Activated naive CD8-positive, alpha-beta T cell treated with anti-CD3 and anti-CD28 coated beads, Interleukin-2, amount 50 U/mL, for 24 hours (primary cell): ENCODE results near the gene ZNF2.
A peak's percentile ranks its signal among the peaks of the same experiment; 100 is the strongest.
"Not testable (repeated sequence)": the region's sequence is repeated elsewhere in the genome, so short reads cannot be mapped to it uniquely, and the experiment has no call there.

Experiments used
- ATAC-seq: fragments of 150-1000 bp; cut with Tn5 transposase; one replicate; pipeline ENCODE4 v1.10.0; 2021
- DNase-seq: peaks from one replicate; pipeline ENCODE4 v3.0.0; 2021
- H3K27ac Mint-ChIP-seq: one replicate; pipeline ENCODE4 v1.8.0; 2021; ENCODE audit warnings: mild to moderate bottlenecking, mixed read lengths
- H3K27me3 Mint-ChIP-seq: one replicate; pipeline ENCODE4 v1.8.0; 2021; ENCODE audit warnings: mixed read lengths
- H3K36me3 Mint-ChIP-seq: one replicate; pipeline ENCODE4 v1.8.0; 2021; ENCODE audit warnings: low read depth, mixed read lengths
- H3K4me1 Mint-ChIP-seq: one replicate; pipeline ENCODE4 v1.8.0; 2021; ENCODE audit warnings: mixed read lengths
- H3K4me3 Mint-ChIP-seq: one replicate; pipeline ENCODE4 v1.8.0; 2021; ENCODE audit warnings: mild to moderate bottlenecking, moderate library complexity, mixed read lengths
- H3K9me3 Mint-ChIP-seq: one replicate; pipeline ENCODE4 v1.8.0; 2021; ENCODE audit warnings: mixed read lengths

The ZNF2 gene

GRCh38 chr2:95174031-95174542, 8.5 kb downstream of the ZNF2 start:
- Mint-ChIP-seq H3K27me3 (no peaks in the 10 kb centered on the region), H3K4me1 (peaks cover 3% of the 10 kb centered on the region), H3K9me3 (peaks cover 10% of the 10 kb centered on the region), H3K4me3 (no peak overlapping the region), H3K36me3 (peaks cover 36% of the 10 kb centered on the region), H3K27ac (no peak overlapping the region)
- no peak for ATAC-seq
- no peak for DNase-seq

DNA sequence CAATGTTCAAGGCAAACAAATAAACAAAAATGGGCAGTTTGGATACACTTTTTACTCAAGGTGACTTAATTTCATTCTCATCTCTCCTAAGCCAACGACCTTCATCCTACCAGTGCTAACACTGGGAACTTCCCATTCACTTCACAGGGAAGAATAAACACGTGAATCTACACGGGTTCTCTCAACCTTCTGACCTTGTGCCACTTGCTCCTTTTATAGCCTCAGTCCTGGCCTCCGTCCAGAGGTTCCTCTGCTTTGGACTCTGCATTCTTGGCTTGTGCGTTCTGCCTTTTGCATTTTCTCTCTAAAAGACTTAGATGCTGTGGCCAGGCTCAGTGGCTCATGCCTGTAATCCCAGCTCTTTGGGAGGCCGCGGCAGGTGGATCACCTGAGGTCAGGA, 13.8 kb downstream of the ZNF2 start:
- Mint-ChIP-seq H3K4me3 (no peak overlapping the region), H3K9me3 (peaks cover 33% of the 10 kb centered on the region), H3K36me3 (peaks cover 73% of the 10 kb centered on the region), H3K27ac (no peak overlapping the region), H3K27me3 (no peaks in the 10 kb centered on the region), H3K4me1 (no peaks in the 10 kb centered on the region)
- no peak for ATAC-seq
- no peak for DNase-seq

GRCh38 chr2:95181774-95182173, 16.2 kb downstream of the ZNF2 start:
- H3K4me3 Mint-ChIP-seq = no peak overlapping the region
- ATAC-seq (no peak), DNase-seq (no peak)
- H3K4me1 Mint-ChIP-seq = no peaks in the 10 kb centered on the region
- H3K27me3 Mint-ChIP-seq = no peaks in the 10 kb centered on the region
- no peak overlapping the region for H3K27ac Mint-ChIP-seq
- peaks cover 69% of the 10 kb centered on the region for H3K36me3 Mint-ChIP-seq
- H3K9me3 Mint-ChIP-seq = peaks cover 42% of the 10 kb centered on the region

- ATAC-seq (no peak), DNase-seq (no peak)
- Mint-ChIP-seq H3K4me1 (no peaks in the 10 kb centered on the region), H3K27me3 (peaks cover 4% of the 10 kb centered on the region), H3K9me3 (peaks cover 28% of the 10 kb centered on the region), H3K27ac (no peak overlapping the region), H3K4me3 (no peak overlapping the region), H3K36me3 (peaks cover 38% of the 10 kb centered on the region)
Measured at GRCh38 chr2:95185197-95185596, 19.6 kb downstream of the ZNF2 start.

DNA sequence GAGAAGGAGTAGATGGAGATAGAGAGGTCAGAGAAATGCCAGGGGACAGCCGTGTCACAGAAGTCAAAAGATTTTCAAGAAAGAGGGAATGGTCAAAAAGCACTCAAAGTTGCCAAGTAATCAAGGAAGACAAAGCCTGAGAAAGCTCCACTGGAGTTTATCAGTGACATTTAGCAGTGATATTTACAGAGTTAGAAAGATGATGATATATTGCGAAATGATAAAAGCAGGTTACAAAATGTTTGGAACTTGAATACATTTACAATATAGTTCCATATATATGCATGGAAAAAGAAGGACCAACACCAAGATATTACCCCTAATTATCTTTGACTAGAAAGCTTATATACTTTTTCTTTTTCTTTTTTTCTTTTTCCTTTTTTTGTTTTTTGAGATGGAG, 20.4 kb downstream of the ZNF2 start:
- ATAC-seq = no peak
- Mint-ChIP-seq H3K27me3 (peaks cover 6% of the 10 kb centered on the region), H3K9me3 (peaks cover 24% of the 10 kb centered on the region), H3K4me3 (no peak overlapping the region), H3K4me1 (no peaks in the 10 kb centered on the region), H3K27ac (no peak overlapping the region), H3K36me3 (peaks cover 31% of the 10 kb centered on the region)
- no peak for DNase-seq

DNA sequence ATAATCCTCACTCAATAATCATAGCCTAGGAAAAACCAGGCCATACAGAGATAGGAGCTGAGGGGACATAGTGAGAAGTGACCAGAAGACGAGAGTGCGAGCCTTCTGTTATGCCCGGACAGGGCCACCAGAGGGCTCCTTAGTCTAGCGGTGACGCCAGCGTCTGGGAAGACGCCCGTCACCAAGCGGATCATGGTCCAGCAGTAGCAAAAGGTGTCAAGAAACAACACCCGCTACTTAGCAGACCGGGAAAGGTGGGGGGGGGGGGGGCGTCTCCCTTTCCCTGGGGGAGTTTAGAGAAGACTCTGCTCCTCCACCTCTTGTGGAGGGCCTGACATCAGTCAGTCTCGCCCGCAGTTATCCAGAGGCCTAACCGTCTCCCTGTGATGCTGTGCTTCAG, 27.3 kb downstream of the ZNF2 start:
- H3K27ac Mint-ChIP-seq, H3K4me1 Mint-ChIP-seq, H3K4me3 Mint-ChIP-seq, ATAC-seq, H3K36me3 Mint-ChIP-seq, H3K9me3 Mint-ChIP-seq: not testable (repeated sequence)
- peaks cover 13% of the 10 kb centered on the region for H3K27me3 Mint-ChIP-seq
- DNase-seq = peak; percentile 57

DNA sequence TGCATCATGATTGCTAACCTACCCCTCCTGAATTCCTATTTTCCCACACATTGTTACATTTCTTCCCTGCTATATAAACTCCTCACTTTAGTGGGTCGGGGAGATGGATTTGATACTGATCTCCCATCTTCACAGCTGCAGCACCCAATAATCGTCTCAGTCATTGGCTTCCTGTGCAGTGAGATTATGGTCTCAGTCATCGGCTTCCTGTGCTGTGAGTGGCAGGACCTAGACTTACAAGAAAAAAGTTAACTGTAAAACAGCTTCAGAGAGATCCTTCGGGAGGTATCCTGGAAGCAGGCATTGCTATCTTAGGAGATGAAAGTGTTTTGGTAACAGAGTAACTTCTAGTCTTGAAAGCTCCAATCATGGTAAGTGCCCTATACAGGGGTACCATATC, 38.3 kb downstream of the ZNF2 start:
- Mint-ChIP-seq H3K27ac (no peak overlapping the region), H3K27me3 (no peaks in the 10 kb centered on the region), H3K4me3 (no peak overlapping the region), H3K36me3 (peaks cover 10% of the 10 kb centered on the region), H3K4me1 (peaks cover 16% of the 10 kb centered on the region), H3K9me3 (peaks cover 15% of the 10 kb centered on the region)
- no peak for ATAC-seq
- no peak for DNase-seq

DNA sequence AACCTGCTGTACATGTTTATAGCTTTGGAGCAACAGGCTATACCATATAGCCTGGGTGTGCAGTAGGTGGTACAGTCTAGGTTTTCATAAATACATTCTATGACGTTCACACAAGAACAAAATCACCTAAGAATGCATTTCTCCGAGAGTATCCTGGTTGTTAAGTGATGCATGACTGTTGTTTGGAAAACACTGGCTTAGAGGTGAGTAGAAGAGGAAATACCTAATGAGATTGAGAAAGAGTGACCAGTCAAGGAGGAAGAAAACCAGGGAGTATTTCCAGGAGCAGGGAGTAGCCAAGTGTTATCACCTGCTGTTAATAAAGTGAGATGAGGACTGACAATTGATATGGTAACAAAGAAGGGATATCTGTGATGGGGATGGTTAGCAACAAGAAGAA, 38.8 kb downstream of the ZNF2 start:
- Mint-ChIP-seq H3K27ac (no peak overlapping the region), H3K9me3 (peaks cover 20% of the 10 kb centered on the region), H3K27me3 (no peaks in the 10 kb centered on the region), H3K4me3 (no peak overlapping the region), H3K36me3 (peaks cover 15% of the 10 kb centered on the region), H3K4me1 (peaks cover 16% of the 10 kb centered on the region)
- ATAC-seq (no peak), DNase-seq (no peak)

- Mint-ChIP-seq H3K36me3 (peaks cover 27% of the 10 kb centered on the region), H3K9me3 (peaks cover 32% of the 10 kb centered on the region), H3K27ac (no peak overlapping the region), H3K4me1 (peaks cover 17% of the 10 kb centered on the region), H3K27me3 (no peaks in the 10 kb centered on the region), H3K4me3 (peak overlapping the region; percentile 88)
- DNase-seq (no peak), ATAC-seq (no peak)
Measured at GRCh38 chr2:95206096-95206495, 40.5 kb downstream of the ZNF2 start.

DNA sequence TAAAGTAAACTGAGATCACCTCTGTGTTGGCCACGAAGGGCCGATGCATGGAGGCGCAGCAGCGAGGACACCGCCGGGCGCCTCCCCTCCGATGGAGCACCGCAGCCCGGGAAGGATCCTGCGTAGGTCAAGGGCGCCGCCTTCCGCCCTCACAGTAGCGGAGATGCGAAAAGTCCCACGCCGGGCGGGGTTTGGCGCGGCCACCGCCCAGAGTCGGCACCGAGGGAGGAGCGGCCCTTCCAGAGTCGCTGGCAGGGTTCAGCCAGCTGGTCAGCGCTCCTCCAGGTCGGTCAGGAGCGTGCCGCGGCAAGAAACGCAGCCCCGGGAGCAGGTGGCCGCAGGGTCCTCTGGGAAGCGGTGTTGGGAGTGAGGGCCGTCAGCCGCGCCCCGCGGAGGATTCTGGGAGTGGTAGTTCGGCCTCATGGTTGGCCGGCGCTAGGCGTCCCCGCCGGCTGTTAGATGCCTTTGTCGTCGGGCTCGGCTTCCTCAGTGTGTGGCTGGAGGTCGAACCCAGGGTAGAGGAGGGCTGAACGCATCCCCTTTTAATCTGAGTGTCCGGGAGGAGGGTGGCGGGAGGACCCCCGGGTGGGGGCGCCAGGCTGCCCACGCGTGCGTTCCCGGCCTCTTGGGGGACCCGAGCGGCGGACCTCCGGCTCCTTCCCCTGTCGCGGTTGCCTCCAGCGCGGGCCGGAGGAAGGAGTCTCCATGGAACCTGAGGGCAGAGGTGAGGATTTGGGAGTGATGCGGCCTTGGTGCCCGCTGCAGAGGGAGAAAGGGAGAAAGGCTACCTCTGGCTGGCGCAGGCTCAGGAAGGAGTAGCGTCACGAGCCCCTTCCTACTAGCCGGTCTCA, 41.7 kb downstream of the ZNF2 start, which contains the start of gene ZNF892:
ZNF892 (plus strand) TSS at position 411 of the 851 bp plus-strand sequence; CDS start at position 706, 295 bp downstream.
- peaks cover 17% of the 10 kb centered on the region for H3K4me1 Mint-ChIP-seq
- no peaks in the 10 kb centered on the region for H3K27me3 Mint-ChIP-seq
- H3K27ac Mint-ChIP-seq = peak within 1 kb of the TSS; percentile 72
- H3K36me3 Mint-ChIP-seq = peaks cover 39% of the 10 kb centered on the region
- peak within 1 kb of the TSS; percentile 88 for H3K4me3 Mint-ChIP-seq
- ATAC-seq (peak; percentile 94), DNase-seq (peak; percentile 84)
- H3K9me3 Mint-ChIP-seq = peaks cover 42% of the 10 kb centered on the region

DNA sequence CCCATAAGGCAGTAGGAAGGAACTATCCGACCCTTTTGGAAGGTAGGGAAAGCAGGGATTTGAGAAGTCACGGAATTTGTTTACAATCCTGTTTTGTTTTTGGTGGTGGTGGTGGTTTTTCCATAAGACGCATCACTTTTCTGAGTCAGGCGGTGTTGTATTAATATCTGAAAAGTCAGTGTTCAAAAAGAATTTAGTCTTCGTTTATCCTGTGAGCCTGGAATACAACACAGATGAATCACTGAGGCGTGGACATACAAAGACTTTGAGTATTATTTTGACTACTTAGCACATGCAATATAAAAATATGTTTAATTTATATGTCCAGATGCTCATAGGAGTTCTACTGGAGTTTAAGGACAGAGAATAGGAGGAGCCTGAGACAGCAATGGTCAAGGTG, 42.5 kb downstream of the ZNF2 start:
- DNase-seq (no peak), ATAC-seq (no peak)
- H3K4me1 Mint-ChIP-seq = peaks cover 17% of the 10 kb centered on the region
- H3K27ac Mint-ChIP-seq = peak overlapping the region; percentile 72
- no peaks in the 10 kb centered on the region for H3K27me3 Mint-ChIP-seq
- peaks cover 49% of the 10 kb centered on the region for H3K9me3 Mint-ChIP-seq
- H3K36me3 Mint-ChIP-seq = peaks cover 47% of the 10 kb centered on the region
- peak overlapping the region; percentile 88 for H3K4me3 Mint-ChIP-seq

- no peak for DNase-seq
- H3K27ac Mint-ChIP-seq = no peak overlapping the region
- H3K36me3 Mint-ChIP-seq = peaks cover 95% of the 10 kb centered on the region
- no peak for ATAC-seq
- peaks cover 91% of the 10 kb centered on the region for H3K9me3 Mint-ChIP-seq
- no peaks in the 10 kb centered on the region for H3K4me1 Mint-ChIP-seq
- H3K27me3 Mint-ChIP-seq = no peaks in the 10 kb centered on the region
- H3K4me3 Mint-ChIP-seq = no peak overlapping the region
Measured at GRCh38 chr2:95215018-95215612, 49.5 kb downstream of the ZNF2 start.

DNA sequence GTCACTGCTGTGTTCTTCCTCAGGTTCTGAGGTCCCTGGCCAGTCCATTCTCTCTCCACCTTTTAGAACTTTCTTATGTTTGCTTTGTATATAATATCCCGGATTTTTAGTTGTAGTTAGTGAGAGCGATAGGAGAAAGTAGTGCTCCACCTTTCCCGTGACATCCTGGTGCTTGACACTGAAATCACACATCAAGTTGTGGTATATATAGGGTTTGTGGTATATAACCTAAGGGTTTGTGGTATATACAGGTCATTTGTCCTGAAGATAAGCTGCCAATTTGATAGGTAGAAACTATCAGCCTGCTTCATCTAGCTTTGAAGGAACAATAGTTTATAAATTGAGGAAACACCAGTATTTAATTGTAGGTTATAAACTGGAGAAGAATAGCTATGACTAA, 54.8 kb downstream of the ZNF2 start:
- H3K4me3 Mint-ChIP-seq = no peak overlapping the region
- ATAC-seq (no peak), DNase-seq (no peak)
- H3K9me3 Mint-ChIP-seq = peaks cover 81% of the 10 kb centered on the region
- H3K27ac Mint-ChIP-seq = no peak overlapping the region
- peaks cover 74% of the 10 kb centered on the region for H3K36me3 Mint-ChIP-seq
- H3K4me1 Mint-ChIP-seq = no peaks in the 10 kb centered on the region
- H3K27me3 Mint-ChIP-seq = no peaks in the 10 kb centered on the region

DNA sequence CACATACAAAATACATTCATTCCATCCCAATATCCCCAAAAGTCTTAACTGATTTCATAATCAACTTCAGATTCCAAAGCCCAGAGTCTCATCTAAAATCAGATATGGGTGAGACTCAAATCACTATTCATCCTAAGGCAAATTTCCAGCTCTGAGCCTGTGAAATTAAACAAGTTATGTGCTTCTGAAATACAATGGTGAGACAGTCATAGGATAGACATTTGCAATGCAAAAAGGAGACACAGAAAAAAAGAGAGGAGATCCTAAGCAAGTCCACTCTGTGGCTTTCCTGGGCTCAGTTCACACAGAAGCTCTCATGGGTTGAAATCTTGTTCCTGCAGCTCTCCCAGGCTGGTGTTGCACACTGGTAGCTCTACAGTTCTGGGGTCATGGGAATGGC, 60.0 kb downstream of the ZNF2 start:
- peaks cover 37% of the 10 kb centered on the region for H3K36me3 Mint-ChIP-seq
- H3K4me3 Mint-ChIP-seq = no peak overlapping the region
- DNase-seq (no peak), ATAC-seq (no peak)
- H3K27ac Mint-ChIP-seq = no peak overlapping the region
- peaks cover 61% of the 10 kb centered on the region for H3K9me3 Mint-ChIP-seq
- H3K27me3 Mint-ChIP-seq = no peaks in the 10 kb centered on the region
- no peaks in the 10 kb centered on the region for H3K4me1 Mint-ChIP-seq

DNA sequence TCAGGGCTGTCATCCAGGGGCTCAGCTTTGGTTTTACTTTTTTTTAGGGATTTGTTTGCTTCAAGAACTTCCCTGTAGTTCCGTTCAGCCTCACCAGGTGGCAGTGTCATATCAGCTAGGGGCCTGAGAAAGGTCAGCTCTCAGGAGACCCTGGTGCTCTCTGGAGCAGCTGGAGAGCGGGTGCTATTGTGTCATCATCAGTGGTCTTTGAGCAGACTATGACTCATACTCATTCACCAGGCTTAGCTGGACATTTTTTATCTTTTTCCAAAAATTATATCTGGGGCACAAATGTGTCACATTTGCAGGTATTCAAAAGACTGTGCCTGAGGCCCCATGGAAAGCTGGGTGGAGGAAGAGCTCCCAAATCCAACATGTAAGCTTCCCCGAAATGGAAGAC, 66.1 kb downstream of the ZNF2 start:
- DNase-seq (peak; percentile 52), ATAC-seq (peak; percentile 43)
- Mint-ChIP-seq H3K4me3 (no peak overlapping the region), H3K4me1 (no peaks in the 10 kb centered on the region), H3K27me3 (no peaks in the 10 kb centered on the region), H3K27ac (no peak overlapping the region), H3K36me3 (peaks cover 18% of the 10 kb centered on the region), H3K9me3 (peaks cover 50% of the 10 kb centered on the region)
